Testis (tissue), 3 donors: ENCODE results near the gene DNAH9. TPM values are rescaled to one million over a fixed set of nuclear protein-coding genes. Genes with fewer than 3 reads are reported as not detected.

Experiments used
- DNase-seq: peaks from one replicate; pipeline ENCODE4 v3.0.0-alpha.2; 2019
- H3K27ac ChIP-seq, 2 donors: fragments of 200-600 bp; sonication (generic); one replicate each; pipeline ENCODE4 v1.5.1; 2019
- H3K27me3 ChIP-seq: fragments of 200-600 bp; sonication (generic); one replicate; pipeline ENCODE4 v1.5.1; 2019
- H3K36me3 ChIP-seq: fragments of 200-600 bp; sonication (generic); one replicate; pipeline ENCODE4 v1.5.1; 2017; ENCODE audit warnings: low read depth; ENCODE audit errors: missing control alignments
- H3K4me1 ChIP-seq: fragments of 200-600 bp; sonication (generic); one replicate; pipeline ENCODE4 v1.5.1; 2019
- H3K4me3 ChIP-seq, 2 donors: fragments of 200-600 bp; sonication (generic); one replicate each; pipeline ENCODE4 v1.5.1; 2017 to 2019
- H3K9me3 ChIP-seq: fragments of 200-600 bp; sonication (generic); one replicate; pipeline ENCODE4 v1.5.1; 2017
- POLR2A ChIP-seq: fragments of 450-650 bp; IDR thresholded peaks from one replicate; pipeline ENCODE4 v1.6.1; 2017; ENCODE audit warnings: antibody characterized with exemption, mild to moderate bottlenecking, moderate library complexity
- WGBS, 2 donors: methylation state at CpG; one replicate each; pipeline ENCODE4 v1.1.5; 2018; 5-methylcytosine and 5-hydroxymethylcytosine counted together
- intact Hi-C: fragments of 100-400 bp; cut with DNase I; formaldehyde crosslinking; loops from one replicate; pipeline ENCODE4 v1.15.1; 2023; ENCODE audit warnings: low total_unique reads
- polyA plus RNA-seq: library from polyadenylated mRNA; stranded (reverse); fragments of 350-450 nt; fragmentation: Illumina TruSeq; extraction: RNeasy Lipid Tissue Mini Kit (QIAGEN cat#74804); gene quantifications from one replicate; pipeline ENCODE4 v1.2.3, GENCODE V29; 2014; ENCODE audit warnings: low read depth, low replicate concordance; ENCODE audit not compliant: insufficient read depth
- total RNA-seq, 2 donors: library from RNA; depleted of rRNA; stranded (reverse); fragments of >200 nt; gene quantifications; one replicate each; pipeline ENCODE4 v1.2.3, GENCODE V29; 2016
- TF ChIP-seq, protein P1 (sequence below), 3 experiments: fragments of 450-650 bp in 2 of 3; fragments of 200-600 bp in 1 of 3; sonication (generic) in 1 of 3; IDR thresholded peaks; one replicate each; pipeline ENCODE4 v1.5.1; 2016 to 2019; ENCODE audit warnings: antibody characterized with exemption in 3 of 3, mild to moderate bottlenecking in 2 of 3, moderate library complexity in 1 of 3

Gene DNAH9
- total and polyA plus RNA-seq, 3 donors from 2014 or later, result 15.4 to 22.9 (median 19.4) TPM

- TF ChIP-seq POLR2A, result no peak
- TF ChIP-seq, protein P1, sequence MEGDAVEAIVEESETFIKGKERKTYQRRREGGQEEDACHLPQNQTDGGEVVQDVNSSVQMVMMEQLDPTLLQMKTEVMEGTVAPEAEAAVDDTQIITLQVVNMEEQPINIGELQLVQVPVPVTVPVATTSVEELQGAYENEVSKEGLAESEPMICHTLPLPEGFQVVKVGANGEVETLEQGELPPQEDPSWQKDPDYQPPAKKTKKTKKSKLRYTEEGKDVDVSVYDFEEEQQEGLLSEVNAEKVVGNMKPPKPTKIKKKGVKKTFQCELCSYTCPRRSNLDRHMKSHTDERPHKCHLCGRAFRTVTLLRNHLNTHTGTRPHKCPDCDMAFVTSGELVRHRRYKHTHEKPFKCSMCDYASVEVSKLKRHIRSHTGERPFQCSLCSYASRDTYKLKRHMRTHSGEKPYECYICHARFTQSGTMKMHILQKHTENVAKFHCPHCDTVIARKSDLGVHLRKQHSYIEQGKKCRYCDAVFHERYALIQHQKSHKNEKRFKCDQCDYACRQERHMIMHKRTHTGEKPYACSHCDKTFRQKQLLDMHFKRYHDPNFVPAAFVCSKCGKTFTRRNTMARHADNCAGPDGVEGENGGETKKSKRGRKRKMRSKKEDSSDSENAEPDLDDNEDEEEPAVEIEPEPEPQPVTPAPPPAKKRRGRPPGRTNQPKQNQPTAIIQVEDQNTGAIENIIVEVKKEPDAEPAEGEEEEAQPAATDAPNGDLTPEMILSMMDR (IDR thresholded peaks at IDR 0.05), result no peak
- H3K4me1 ChIP-seq, result no peaks in the 10 kb centered on the region
- H3K4me3 ChIP-seq, result no peak overlapping the region
- H3K9me3 ChIP-seq, result no peaks in the 10 kb centered on the region
- no peak overlapping the region for H3K27ac ChIP-seq
- DNase-seq, result no peak
- no peaks in the 10 kb centered on the region for H3K36me3 ChIP-seq
- no peaks in the 10 kb centered on the region for H3K27me3 ChIP-seq
- intact Hi-C loops, result no loop called here
- 83 to 95% methylated on average over 8 of the region's 8 CpGs for WGBS, 2 donors
These were observed 271.6 kb downstream of the DNAH9 start for GRCh38 chr17:11869680-11870394.

- H3K27ac ChIP-seq, result no peak overlapping the region
- DNase-seq, result peak; percentile 43
- no peaks in the 10 kb centered on the region for H3K9me3 ChIP-seq
- H3K4me3 ChIP-seq, result peak overlapping the region in 1 of 2 donors; percentile 31
- 63 to 82% methylated on average over 10 of the region's 10 CpGs for WGBS, 2 donors
- H3K4me1 ChIP-seq, result no peaks in the 10 kb centered on the region
- TF ChIP-seq POLR2A, result no peak
- TF ChIP-seq, protein P1 (IDR thresholded peaks at IDR 0.05), result peak in 1 of 3 experiments; percentile 13
- no peaks in the 10 kb centered on the region for H3K36me3 ChIP-seq
- H3K27me3 ChIP-seq, result no peaks in the 10 kb centered on the region
- intact Hi-C loops, result no loop called here
These were observed 273.5 kb downstream of the DNAH9 start for GRCh38 chr17:11871773-11872172.

GRCh38 chr17:11874756-11875155 lies 276.5 kb downstream of the DNAH9 start:
- TF ChIP-seq, protein P1 (IDR thresholded peaks at IDR 0.05), result no peak
- TF ChIP-seq POLR2A, result no peak
- Histone ChIP-seq H3K4me3 (no peak overlapping the region), H3K36me3 (no peaks in the 10 kb centered on the region), H3K27me3 (no peaks in the 10 kb centered on the region), H3K27ac (no peak overlapping the region), H3K4me1 (no peaks in the 10 kb centered on the region), H3K9me3 (no peaks in the 10 kb centered on the region)
- DNase-seq, result no peak
- intact Hi-C loops, result no loop called here
- WGBS, 2 donors, result 79 to 87% methylated on average over 6 to 7 of the region's 7 CpGs

- Histone ChIP-seq H3K27me3 (no peaks in the 10 kb centered on the region), H3K9me3 (no peaks in the 10 kb centered on the region), H3K4me1 (no peaks in the 10 kb centered on the region), H3K4me3 (no peak overlapping the region), H3K27ac (no peak overlapping the region), H3K36me3 (no peaks in the 10 kb centered on the region)
- no peak for DNase-seq
- TF ChIP-seq, protein P1 (IDR thresholded peaks at IDR 0.05), result peak in 2 of 3 experiments; percentile 16 to 24
- TF ChIP-seq POLR2A, result no peak
- WGBS, 2 donors, result 57 to 65% methylated on average over 5 of the region's 5 CpGs
- intact Hi-C loops, result no loop called here
These were observed 282.4 kb downstream of the DNAH9 start for GRCh38 chr17:11880714-11881113.

- no peak for TF ChIP-seq POLR2A
- TF ChIP-seq, protein P1 (IDR thresholded peaks at IDR 0.05), result no peak
- Histone ChIP-seq H3K9me3 (no peaks in the 10 kb centered on the region), H3K4me1 (no peaks in the 10 kb centered on the region), H3K4me3 (no peak overlapping the region), H3K27me3 (no peaks in the 10 kb centered on the region), H3K36me3 (no peaks in the 10 kb centered on the region), H3K27ac (no peak overlapping the region)
- intact Hi-C loops, result no loop called here
- WGBS, 2 donors, result 72 to 74% methylated on average over 3 of the region's 3 CpGs
- no peak for DNase-seq
These were observed 284.4 kb downstream of the DNAH9 start for GRCh38 chr17:11882716-11883115.
